Stromal cell of bone marrow (primary cell): ENCODE measurements around the gene LAMA3.

Experiments used
- DNase-seq: peaks from one replicate; pipeline ENCODE4 v3.0.0-alpha.2; 2012; ENCODE audit warnings: low read depth

Gene LAMA3

GRCh38 chr18:23972453-23972852 is 283.2 kb downstream of the LAMA3 start:
- DNase-seq: no peak

GRCh38 chr18:23977103-23977502 is 287.9 kb downstream of the LAMA3 start:
- DNase-seq: no peak

- no peak for DNase-seq
Observed at GRCh38 chr18:23977719-23978483, 288.6 kb downstream of the LAMA3 start.

GRCh38 chr18:23981369-23981980 is 292.2 kb downstream of the LAMA3 start:
- DNase-seq: no peak

DNA sequence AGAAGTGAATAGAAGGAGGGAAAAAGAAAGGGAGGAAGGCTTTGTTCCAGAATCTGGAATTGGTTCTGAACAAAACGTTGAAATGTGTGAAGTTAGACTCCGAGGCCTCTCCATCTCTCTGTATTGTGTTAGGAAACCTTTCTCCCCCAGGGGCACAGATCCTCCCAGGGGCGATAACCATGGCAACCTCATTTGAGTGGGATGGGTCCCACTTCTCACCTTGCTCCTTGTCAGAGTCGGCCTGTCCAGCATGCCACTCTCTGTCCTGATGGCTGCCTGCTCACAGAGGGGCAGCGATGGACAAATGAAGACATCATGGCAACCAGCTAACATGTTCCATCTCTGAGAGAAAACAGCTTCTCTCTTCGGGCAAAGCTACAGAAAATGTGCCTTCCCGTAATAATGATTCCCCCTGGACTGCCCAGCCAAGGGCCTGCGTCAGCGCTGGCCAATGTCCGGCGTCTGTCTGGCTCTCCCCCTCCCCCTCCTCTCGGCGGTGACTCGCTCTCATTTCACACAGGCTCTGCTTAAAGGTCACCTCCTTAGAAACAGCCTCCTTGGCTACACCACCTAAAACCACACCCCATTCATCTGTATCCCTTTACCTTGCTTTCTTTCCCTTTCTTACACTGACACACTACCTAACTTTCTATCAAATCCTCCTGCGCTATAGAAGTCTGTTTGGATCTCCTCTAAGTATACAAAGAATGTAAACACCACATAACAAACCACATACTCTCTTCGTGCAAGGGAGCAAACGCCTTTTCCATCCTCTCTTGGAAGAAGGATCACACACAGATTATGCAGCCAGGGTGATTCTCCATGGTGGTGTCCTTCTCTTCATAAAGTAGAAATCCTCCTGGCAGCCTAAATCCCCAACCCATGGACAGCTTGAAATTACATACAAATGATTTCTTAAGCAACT is 293.2 kb downstream of the LAMA3 start:
- peak; percentile 75 for DNase-seq

DNA sequence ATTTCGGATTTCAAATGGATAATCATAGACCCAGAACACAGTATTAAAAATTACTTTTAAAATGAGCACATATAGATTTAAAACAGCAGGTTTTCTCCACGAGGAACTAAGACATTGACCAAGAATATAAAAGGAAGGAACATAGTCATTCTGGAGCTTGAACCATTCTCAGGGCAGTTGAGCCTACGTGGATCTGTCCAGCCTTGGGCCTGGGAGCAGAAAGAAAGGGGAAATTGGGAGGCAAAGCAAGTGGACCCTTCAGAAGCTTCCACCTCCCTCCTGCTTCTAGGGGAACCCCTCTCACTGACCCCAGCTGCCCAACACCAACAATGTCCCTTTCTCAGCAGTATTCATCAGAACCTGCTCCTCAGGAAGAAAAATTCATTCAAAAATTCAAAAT is 293.9 kb downstream of the LAMA3 start:
- DNase-seq: no peak

DNA sequence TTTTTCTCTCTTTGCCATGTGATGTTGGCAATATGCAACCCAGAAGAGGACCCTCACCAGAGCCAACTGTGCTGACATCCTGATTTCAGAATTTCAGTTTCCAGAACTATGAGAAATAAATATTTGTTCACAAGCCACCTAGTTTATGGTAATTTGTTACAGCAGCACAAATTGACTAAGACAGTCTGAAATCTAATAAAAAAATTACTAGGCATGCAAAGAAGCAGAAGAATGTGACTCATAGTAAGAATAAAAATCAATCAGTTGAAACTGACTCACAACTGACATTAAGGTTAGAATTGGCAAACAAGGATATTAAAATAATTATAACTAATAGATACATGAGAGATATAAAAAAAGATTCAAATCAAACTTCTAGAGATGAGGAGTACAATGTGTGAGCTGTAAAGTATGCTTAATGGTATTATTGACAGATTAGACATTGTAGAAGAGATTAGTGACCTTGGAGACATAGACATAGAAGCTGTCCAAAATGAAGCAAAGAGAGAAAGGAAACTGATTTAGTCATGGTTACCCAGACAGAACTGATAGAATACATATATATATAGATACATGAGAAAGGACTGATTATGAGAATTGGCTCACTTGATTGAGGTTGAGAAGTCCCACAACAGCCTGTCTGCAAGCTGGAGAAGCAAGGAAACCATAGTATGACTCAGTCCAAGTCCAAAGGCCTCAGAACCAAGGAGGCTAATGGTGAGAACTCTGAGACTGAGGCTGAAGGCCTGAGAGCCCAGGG is 297.5 kb downstream of the LAMA3 start:
- DNase-seq: no peak

DNA sequence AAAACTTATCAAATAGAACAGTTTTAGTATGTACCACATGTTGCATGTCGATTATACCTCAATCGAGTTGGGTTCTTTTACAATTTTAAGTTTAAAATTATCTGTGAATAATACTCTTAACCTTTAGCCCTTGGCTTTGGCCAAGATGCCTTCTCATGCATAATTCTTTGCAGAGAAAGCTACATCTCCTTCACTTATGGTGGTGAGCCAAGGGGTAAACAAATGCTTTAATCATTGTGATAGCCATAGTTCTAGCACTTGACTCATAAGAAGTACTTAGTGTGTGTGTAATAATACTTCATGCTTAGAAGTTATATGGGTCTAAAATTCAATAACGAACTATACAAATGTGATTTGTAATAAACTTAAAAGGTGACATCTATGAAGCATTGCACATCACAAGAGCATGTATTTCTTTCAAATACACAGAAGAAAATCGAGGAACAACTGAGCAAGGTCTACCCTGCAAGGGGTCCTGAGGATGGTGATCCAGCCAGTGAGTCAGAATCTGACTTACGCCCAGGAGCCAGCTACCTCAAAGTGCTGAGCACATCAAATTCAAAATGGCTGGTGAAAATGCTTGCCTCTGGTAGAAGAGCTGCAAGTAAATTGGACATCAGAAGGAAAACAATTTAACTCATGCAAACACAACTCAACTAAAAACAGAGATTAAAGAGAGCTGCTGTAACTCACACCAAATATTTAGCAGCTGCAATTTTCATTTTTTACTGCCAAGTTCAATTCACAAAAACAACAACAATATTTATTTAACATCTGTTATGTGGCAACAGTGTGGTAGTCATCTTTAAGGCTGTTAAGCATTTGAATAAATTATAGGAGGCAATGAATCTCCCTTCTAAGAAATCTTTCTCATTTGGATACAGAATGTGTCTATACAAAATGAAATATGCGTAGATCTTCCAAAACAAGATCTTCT is 301.5 kb downstream of the LAMA3 start:
- no peak for DNase-seq

GRCh38 chr18:23992089-23992940 is 303.1 kb downstream of the LAMA3 start:
- DNase-seq: no peak

DNA sequence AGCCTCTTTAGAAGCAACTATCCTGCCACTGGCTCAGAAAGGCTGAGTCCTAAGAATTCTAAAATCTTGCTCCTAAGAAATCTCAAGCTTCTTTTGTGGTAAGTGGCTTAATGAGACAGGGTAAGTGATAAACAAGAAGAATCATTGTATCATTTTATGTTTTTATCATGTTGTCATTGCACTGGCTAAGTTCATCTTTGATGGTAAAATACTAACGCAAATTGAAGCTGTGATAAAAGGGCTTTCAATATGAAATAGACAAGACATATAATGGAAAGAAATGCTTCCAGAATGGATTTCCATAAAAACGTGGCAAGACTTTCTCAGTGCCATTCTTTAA is 303.7 kb downstream of the LAMA3 start:
- DNase-seq: no peak

DNA sequence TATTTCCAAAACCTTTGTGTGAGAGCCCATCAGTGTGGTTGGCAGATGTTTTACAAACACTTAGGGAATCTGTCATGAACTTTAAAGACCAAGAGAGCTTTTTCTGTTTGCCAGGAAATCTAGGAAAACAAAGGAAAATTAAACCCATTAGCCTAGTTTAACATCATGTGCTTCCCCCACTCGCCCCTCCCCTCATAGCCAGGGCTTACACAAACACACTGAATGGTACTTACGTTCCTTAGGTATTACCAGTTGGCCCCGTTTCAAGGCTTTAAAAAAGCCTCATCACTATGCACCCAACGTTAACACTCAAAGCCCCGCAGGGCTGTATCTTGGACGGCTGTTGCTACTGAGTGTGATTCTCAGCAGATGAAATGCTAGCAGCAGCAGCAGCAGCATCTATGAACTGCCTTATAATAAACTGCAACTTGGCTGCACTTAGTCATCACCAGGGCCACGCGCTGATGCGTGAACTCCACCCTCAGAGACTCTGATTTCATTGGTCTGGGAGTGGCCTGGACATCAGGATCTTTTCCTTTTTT is 305.2 kb downstream of the LAMA3 start:
- DNase-seq: peak; percentile 80

- DNase-seq: no peak
Observed at GRCh38 chr18:23995180-23995579, 305.9 kb downstream of the LAMA3 start.

DNA sequence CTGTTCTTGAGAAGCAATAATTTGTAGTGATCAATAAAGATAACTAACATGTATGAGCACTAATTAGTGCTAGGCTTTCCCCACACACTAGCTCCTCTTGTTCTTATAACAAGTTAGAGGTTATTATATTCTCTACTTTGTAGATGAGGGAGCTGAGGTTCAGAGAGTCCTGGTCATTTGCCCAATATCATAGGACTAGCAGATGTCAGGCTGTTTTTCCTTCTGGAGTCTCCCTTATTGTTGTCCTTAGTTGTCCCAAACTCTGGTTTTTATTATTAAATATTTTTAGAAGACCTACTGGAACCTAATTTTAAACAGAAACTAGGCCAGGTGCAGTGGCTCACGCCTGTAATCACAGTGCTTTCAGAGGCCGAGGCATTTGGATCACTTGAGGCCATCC is 308.8 kb downstream of the LAMA3 start:
- DNase-seq: no peak

- no peak for DNase-seq
Observed at GRCh38 chr18:23998820-23999219, 309.6 kb downstream of the LAMA3 start.

DNA sequence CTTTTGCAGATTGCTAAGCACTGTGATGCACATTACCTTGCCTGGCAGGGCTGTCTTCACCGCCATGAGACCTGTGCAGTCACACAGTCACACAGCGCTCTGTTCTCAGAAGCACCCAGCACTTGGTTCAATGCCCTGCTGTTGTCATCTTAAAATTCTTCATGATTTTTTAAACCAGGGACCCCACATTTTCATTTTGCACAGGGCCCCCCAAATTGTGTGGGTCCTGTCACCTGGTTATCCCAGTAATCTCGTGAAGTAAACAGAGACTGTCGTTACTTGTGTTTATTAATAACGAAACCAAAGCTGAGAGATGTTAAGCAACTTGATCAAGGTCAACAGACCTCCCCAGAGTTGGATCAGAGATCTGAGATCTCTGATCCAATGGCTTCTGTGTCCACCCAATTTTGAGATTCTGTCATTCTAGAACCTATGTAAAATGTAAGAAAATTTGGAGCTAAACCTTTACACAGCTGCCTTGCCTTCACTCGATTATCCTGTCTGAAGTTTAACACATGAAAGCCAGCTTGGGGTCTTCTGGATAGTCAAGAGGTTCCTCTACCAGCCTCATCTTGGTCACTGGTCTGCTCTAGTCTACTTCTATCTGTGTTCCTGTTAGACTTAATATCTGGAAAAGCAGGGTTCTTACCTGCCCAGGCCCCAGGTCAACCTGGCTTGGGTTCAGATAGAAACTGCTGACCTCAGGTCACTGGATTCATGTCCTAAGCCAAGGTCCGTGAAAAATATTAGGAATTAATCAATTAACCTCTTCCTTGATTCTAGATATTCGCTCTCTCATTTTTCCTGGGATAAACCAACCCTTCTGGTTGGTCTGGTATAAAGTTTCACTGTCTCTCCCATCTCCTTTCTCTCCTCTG is 311.6 kb downstream of the LAMA3 start:
- no peak for DNase-seq

- DNase-seq: no peak
Observed at GRCh38 chr18:24002479-24002878, 313.2 kb downstream of the LAMA3 start.

GRCh38 chr18:24003288-24003687 is 314.0 kb downstream of the LAMA3 start:
- DNase-seq: no peak

- no peak for DNase-seq
Observed at GRCh38 chr18:24003903-24004640, 314.8 kb downstream of the LAMA3 start.
